Measurements from ENCODE around the gene GPATCH4. TPM values are rescaled to one million over a fixed set of nuclear protein-coding genes. Genes with fewer than 3 reads are reported as not detected.
"Not testable (repeated sequence)": the region's sequence is repeated elsewhere in the genome, so short reads cannot be mapped to it uniquely, and the experiment has no call there.

Gene GPATCH4
- total RNA-seq, 1 experiment from 2014 or later: 37.3 TPM

DNA sequence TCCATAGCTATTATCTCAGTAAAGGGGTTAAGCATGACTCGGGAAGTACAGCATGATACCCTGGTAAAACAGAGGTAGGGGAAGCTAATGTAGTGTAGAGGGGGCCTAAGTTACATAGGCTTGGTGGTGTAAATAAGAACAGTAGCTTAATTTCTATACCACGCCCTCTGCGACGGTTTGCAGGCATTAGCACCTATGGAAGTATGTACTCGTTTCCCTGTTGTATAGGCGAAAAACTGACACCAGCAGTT lies 10.2 kb downstream of the GPATCH4 start:
- POLR2A ChIA-PET (ENCODE audit: unreplicated experiment): interaction anchor here (0.5 to 0.6 kb wide), 2 partner anchors 90 to 134 kb away, joined by 3 to 4 read pairs; partner anchors contain the start of gene MEF2D
- H3K9ac ChIP-seq (ENCODE audit: low read length): peak overlapping the region; percentile 80

GRCh38 chr1:156590326-156591180 lies 10.7 kb downstream of the GPATCH4 start:
- CTCF ChIA-PET: interaction anchor here (0.6 to 0.8 kb wide), 2 partner anchors 90 to 133 kb away, joined by 4 read pairs; partner anchors contain the start of gene MEF2D
- intact Hi-C loops (cut with micrococcal nuclease): no loop called here
- Histone ChIP-seq H3K4me1 (ENCODE audit: insufficient read depth, low read length) (peaks cover 16% of the 10 kb centered on the region), H3F3A (ENCODE audit: low read length, unreplicated experiment) (no peaks in the 10 kb centered on the region), H3K4me3 (ENCODE audit: low read length) (peak overlapping the region; percentile 74; the same call in 1 of the 2 replicates), H3K9me3 (ENCODE audit: low read length) (no peaks in the 10 kb centered on the region), H3K4me2 (ENCODE audit: low read length) (peak overlapping the region; percentile 92), H3K27ac (ENCODE audit: low read length) (no peak overlapping the region), H3K79me2 (ENCODE audit: low read length) (peaks cover 13% of the 10 kb centered on the region), H3K27me3 (ENCODE audit: low read length) (no peaks in the 10 kb centered on the region), H3K9ac (ENCODE audit: low read length) (peak overlapping the region; percentile 80; the same call in 1 of the 2 replicates), H3K36me3 (ENCODE audit: low read depth, low read length) (peaks cover 21% of the 10 kb centered on the region), H2AFZ (ENCODE audit: low read length) (peak overlapping the region; percentile 95; the same call in 1 of the 2 replicates), H3K9me2 (replicated peaks; ENCODE audit: low read length) (no peaks in the 10 kb centered on the region), H4K20me1 (ENCODE audit: low read length) (no peaks in the 10 kb centered on the region)
- TF ChIP-seq CTCF (conservative IDR thresholded peaks at IDR 0.05; ENCODE audit: low read depth, low read length) (no peak), EZH2phosphoT487 (IDR thresholded peaks at IDR 0.05; ENCODE audit: borderline replicate concordance, low read length) (no peak), EZH2 (IDR thresholded peaks at IDR 0.05; ENCODE audit: low read length, unreplicated experiment) (no peak)
- POLR2A ChIA-PET (ENCODE audit: unreplicated experiment): interaction anchor here (0.5 kb wide), 1 partner anchor 133 kb away, joined by 3 read pairs; no protein-coding TSS in a partner anchor
- DNase-seq (no peak), ATAC-seq (no peak)
- no TSS peak for BruUV-seq (replicated peaks)

More for the DNA sequence above, 10.2 kb downstream of the GPATCH4 start:
- ATAC-seq (no peak), DNase-seq (no peak)
- Histone ChIP-seq H3K9me3 (ENCODE audit: low read length) (no peaks in the 10 kb centered on the region), H3K4me1 (ENCODE audit: insufficient read depth, low read length) (peaks cover 16% of the 10 kb centered on the region), H3F3A (ENCODE audit: low read length, unreplicated experiment) (no peaks in the 10 kb centered on the region), H3K79me2 (ENCODE audit: low read length) (peaks cover 13% of the 10 kb centered on the region), H3K4me3 (ENCODE audit: low read length) (peak overlapping the region; percentile 74), H3K27me3 (ENCODE audit: low read length) (no peaks in the 10 kb centered on the region), H3K4me2 (ENCODE audit: low read length) (peak overlapping the region; percentile 92), H2AFZ (ENCODE audit: low read length) (peak overlapping the region; percentile 95), H3K27ac (ENCODE audit: low read length) (no peak overlapping the region), H3K36me3 (ENCODE audit: low read depth, low read length) (peaks cover 26% of the 10 kb centered on the region), H3K9me2 (replicated peaks; ENCODE audit: low read length) (no peaks in the 10 kb centered on the region), H4K20me1 (ENCODE audit: low read length) (no peaks in the 10 kb centered on the region)
- TF ChIP-seq CTCF (conservative IDR thresholded peaks at IDR 0.05; ENCODE audit: low read depth, low read length) (no peak), EZH2phosphoT487 (IDR thresholded peaks at IDR 0.05; ENCODE audit: borderline replicate concordance, low read length) (no peak), EZH2 (IDR thresholded peaks at IDR 0.05; ENCODE audit: low read length, unreplicated experiment) (no peak)
- intact Hi-C loops (cut with micrococcal nuclease): no loop called here
- CTCF ChIA-PET: interaction anchor here (0.6 to 0.8 kb wide), 2 partner anchors 91 to 134 kb away, joined by 4 read pairs; partner anchors contain the start of gene MEF2D
- TSS peak; percentile 25 for BruUV-seq (replicated peaks)

- Histone ChIP-seq H3K27me3 (ENCODE audit: low read length) (no peaks in the 10 kb centered on the region), H3K4me1 (ENCODE audit: insufficient read depth, low read length) (peaks cover 16% of the 10 kb centered on the region), H3K4me2 (ENCODE audit: low read length) (no peak overlapping the region), H4K20me1 (ENCODE audit: low read length) (no peaks in the 10 kb centered on the region), H3K9me3 (ENCODE audit: low read length) (no peaks in the 10 kb centered on the region), H3K36me3 (ENCODE audit: low read depth, low read length) (peaks cover 12% of the 10 kb centered on the region), H3K4me3 (ENCODE audit: low read length) (no peak overlapping the region), H3F3A (ENCODE audit: low read length, unreplicated experiment) (no peaks in the 10 kb centered on the region), H3K27ac (ENCODE audit: low read length) (no peak overlapping the region), H2AFZ (ENCODE audit: low read length) (no peak overlapping the region), H3K9me2 (replicated peaks; ENCODE audit: low read length) (no peaks in the 10 kb centered on the region), H3K79me2 (ENCODE audit: low read length) (peaks cover 13% of the 10 kb centered on the region), H3K9ac (ENCODE audit: low read length) (no peak overlapping the region)
- intact Hi-C loops (cut with micrococcal nuclease): no loop called here
- ATAC-seq (no peak), DNase-seq (no peak)
- no TSS peak for BruUV-seq (replicated peaks)
- TF ChIP-seq EZH2 (IDR thresholded peaks at IDR 0.05; ENCODE audit: low read length, unreplicated experiment): no peak
- no peak for TF ChIP-seq CTCF (conservative IDR thresholded peaks at IDR 0.05; ENCODE audit: low read depth, low read length)
- TF ChIP-seq EZH2phosphoT487 (IDR thresholded peaks at IDR 0.05; ENCODE audit: borderline replicate concordance, low read length): no peak
- ChIA-PET CTCF (no interaction called here), POLR2A (ENCODE audit: unreplicated experiment) (no interaction called here)
Observed at GRCh38 chr1:156589546-156589945, 11.7 kb downstream of the GPATCH4 start.

DNA sequence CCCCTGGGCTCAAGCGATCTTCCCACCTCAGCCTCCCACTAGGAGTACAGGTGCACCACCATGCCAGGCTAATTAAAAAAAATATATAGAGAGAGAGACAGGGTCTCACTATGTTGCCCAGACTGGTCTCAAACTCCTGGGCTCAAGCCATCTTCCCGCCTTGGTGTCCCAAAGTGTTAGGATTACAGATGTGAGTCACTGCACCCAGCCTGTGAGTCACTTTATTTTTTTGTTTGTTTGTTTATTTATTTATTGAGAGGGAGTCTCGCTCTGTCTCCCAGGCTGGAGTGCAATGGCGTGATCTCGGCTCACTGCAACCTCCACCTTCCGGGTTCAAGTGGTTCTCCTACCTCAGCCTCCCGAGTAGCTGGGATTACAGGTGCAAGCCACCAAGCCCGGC lies 13.4 kb downstream of the GPATCH4 start:
- H3K36me3 ChIP-seq (ENCODE audit: low read depth, low read length); POLR2A ChIA-PET (ENCODE audit: unreplicated experiment); CTCF ChIA-PET; ATAC-seq; BruUV-seq (replicated peaks); H3K4me2 ChIP-seq (ENCODE audit: low read length); H3K27ac ChIP-seq (ENCODE audit: low read length); H3K9ac ChIP-seq (ENCODE audit: low read length); H4K20me1 ChIP-seq (ENCODE audit: low read length); DNase-seq; H3F3A ChIP-seq (ENCODE audit: low read length, unreplicated experiment); H3K9me2 ChIP-seq (replicated peaks; ENCODE audit: low read length); H2AFZ ChIP-seq (ENCODE audit: low read length); intact Hi-C loops (cut with micrococcal nuclease); H3K9me3 ChIP-seq (ENCODE audit: low read length); H3K27me3 ChIP-seq (ENCODE audit: low read length); H3K4me3 ChIP-seq (ENCODE audit: low read length): not testable (repeated sequence)
- peaks cover 16% of the 10 kb centered on the region for H3K4me1 ChIP-seq (ENCODE audit: insufficient read depth, low read length)
- peaks cover 12% of the 10 kb centered on the region for H3K79me2 ChIP-seq (ENCODE audit: low read length)

All from PC-3 (cell line).